Transverse colon (tissue), 4 donors: Measurements from ENCODE around the gene TRIP6. TPM values are rescaled to one million over a fixed set of nuclear protein-coding genes. Genes with fewer than 3 reads are reported as not detected.

Experiments used
- DNase-seq: peaks from one replicate; pipeline ENCODE4 v3.0.0-alpha.2; 2019
- H3K27ac ChIP-seq, 4 donors: fragments of 200-600 bp; sonication (generic); 2 replicates each; pipeline ENCODE4 v1.5.1; 2016 to 2018; ENCODE audit warnings: inconsistent platforms in 4 of 4
- H3K27me3 ChIP-seq: fragments of 200-600 bp; sonication (generic); 2 replicates; pipeline ENCODE4 v1.5.1; 2017; ENCODE audit warnings: inconsistent platforms
- H3K36me3 ChIP-seq, 4 donors: fragments of 200-600 bp; sonication (generic); 2 replicates each; pipeline ENCODE4 v1.5.1; 2017 to 2019; ENCODE audit warnings: inconsistent platforms in 4 of 4
- H3K4me1 ChIP-seq, 4 donors: fragments of 200-600 bp; sonication (generic); 2 replicates each; pipeline ENCODE4 v1.5.1; 2017 to 2020; ENCODE audit warnings: inconsistent platforms in 4 of 4
- H3K4me3 ChIP-seq, 4 donors: fragments of 200-600 bp; sonication (generic); 1 replicate in 1 of 4; 2 replicates in 3 of 4; pipeline versions ENCODE4 v1.5.1 to v1.6.1; 2017 to 2019; ENCODE audit warnings: inconsistent platforms in 4 of 4
- H3K9me3 ChIP-seq, 2 donors: fragments of 200-600 bp; sonication (generic); 2 replicates each; pipeline ENCODE4 v1.5.1; 2017 to 2019; ENCODE audit warnings: inconsistent platforms in 2 of 2
- CTCF ChIP-seq, 5 experiments: fragments of 200-600 bp in 3 of 5; fragments of 450-650 bp in 2 of 5; sonication (generic) in 3 of 5; IDR thresholded peaks; 1 replicate in 2 of 5; 2 replicates in 3 of 5; pipeline ENCODE4 v1.5.1; 2016 to 2017; ENCODE audit warnings: antibody characterized with exemption in 5 of 5, inconsistent platforms in 3 of 5, mild to moderate bottlenecking in 2 of 5, moderate library complexity in 1 of 5
- EP300 ChIP-seq: sonication (generic); formaldehyde crosslinking; IDR thresholded peaks from one replicate; pipeline ENCODE4 v1.6.1; 2017; ENCODE audit warnings: antibody characterized with exemption, low read depth
- POLR2A ChIP-seq: fragments of 450-650 bp; IDR thresholded peaks from one replicate; pipeline ENCODE4 v1.6.1; 2016; ENCODE audit warnings: antibody characterized with exemption, mild to moderate bottlenecking, moderate library complexity
- POLR2AphosphoS5 ChIP-seq, 3 donors: sonication (generic); formaldehyde crosslinking; IDR thresholded peaks; one replicate each; pipeline ENCODE4 v1.6.1; 2016; ENCODE audit warnings: antibody characterized with exemption in 3 of 3
- WGBS, 2 donors: methylation state at CpG; one replicate each; pipeline ENCODE4 v1.1.5; 2018; ENCODE audit warnings: low coverage in 1 of 2; 5-methylcytosine and 5-hydroxymethylcytosine counted together
- in situ Hi-C, 4 donors: fragments of 200-750 bp; cut with MboI; loops; one replicate each; pipeline versions ENCODE4 v1.15.0 to v1.15.1; 2017; ENCODE audit warnings: low sequenced_read_pairs in 3 of 4, low pct_ligation_motif_present in 1 of 4, low pct_unique_long_range_greater_than_20kb in 1 of 4
- intact Hi-C: fragments of 100-400 bp; cut with DNase I; formaldehyde crosslinking; loops from one replicate; pipeline ENCODE4 v1.15.1; 2023; ENCODE audit warnings: low total_unique reads
- total RNA-seq, 4 donors: library from RNA; depleted of rRNA; stranded (reverse); fragments of >200 nt; gene quantifications; one replicate each; pipeline ENCODE4 v1.1.0, GENCODE V29; 2016

TRIP6 gene
- total RNA-seq, 4 donors from 2014 or later: 10.9 to 24.3 (median 21.2) TPM

DNA sequence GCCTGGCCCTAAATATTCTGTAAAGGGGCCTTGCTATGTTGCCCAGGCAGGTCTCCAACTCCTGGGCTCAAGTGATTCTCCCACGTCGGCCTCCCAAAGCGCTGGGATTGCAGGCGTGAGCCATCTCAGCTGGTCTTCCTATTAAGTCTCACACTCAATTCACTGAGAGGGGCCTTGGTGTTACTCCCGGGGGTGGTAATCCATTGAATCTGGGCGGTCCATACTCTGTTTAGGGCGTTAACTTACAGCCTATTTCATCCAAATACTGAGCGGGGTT, 7.1 kb downstream of the TRIP6 start:
- no peak for TF ChIP-seq EP300
- no peak for TF ChIP-seq POLR2AphosphoS5 (IDR thresholded peaks at IDR 0.05)
- TF ChIP-seq CTCF (IDR thresholded peaks at IDR 0.05): no peak
- TF ChIP-seq POLR2A: no peak
- H3K27me3 ChIP-seq: no peaks in the 10 kb centered on the region
- H3K4me3 ChIP-seq: peak overlapping the region; percentile 47 to 91 (median 87)
- peaks cover 11 to 45% (median 24%) of the 10 kb centered on the region in 4 donors for H3K4me1 ChIP-seq
- H3K27ac ChIP-seq: peak overlapping the region; percentile 93 to 96 (median 95)
- H3K9me3 ChIP-seq: no peaks in the 10 kb centered on the region
- H3K36me3 ChIP-seq: peaks cover 0 to 4% (median 0%) of the 10 kb centered on the region in 4 donors
- DNase-seq: no peak
- intact Hi-C loops (no loop called here), in situ Hi-C loops (loop anchor here in 1 of 4 donors (25.0 kb wide), 1 partner anchor 162 kb away; the partner anchor contains the start of genes EPO and POP7)
- 67% methylated on average over 8 of the region's 8 CpGs; no CpG with 5 or more reads in 1 of the 2 donors for WGBS, 2 donors

- TF ChIP-seq EP300 (no peak), POLR2A (peak; percentile 98), CTCF (IDR thresholded peaks at IDR 0.05) (peak; percentile 55 to 93 (median 57)), POLR2AphosphoS5 (IDR thresholded peaks at IDR 0.05) (peak; percentile 96 to 99 (median 99))
- no peaks in the 10 kb centered on the region for H3K27me3 ChIP-seq
- 0 to 7% methylated on average over 5 to 69 of the region's 79 CpGs for WGBS, 2 donors
- H3K36me3 ChIP-seq: peaks cover 0 to 4% (median 0%) of the 10 kb centered on the region in 4 donors
- H3K4me3 ChIP-seq: peak within 1 kb of the TSS; percentile 79 to 91 (median 87)
- in situ Hi-C loops (loop anchor here in 1 of 4 donors (25.0 kb wide), 1 partner anchor 162 kb away; the partner anchor contains the start of genes EPO and POP7), intact Hi-C loops (no loop called here)
- H3K9me3 ChIP-seq: no peaks in the 10 kb centered on the region
- H3K27ac ChIP-seq: peak within 1 kb of the TSS; percentile 93 to 96 (median 95)
- H3K4me1 ChIP-seq: peaks cover 11 to 48% (median 24%) of the 10 kb centered on the region in 4 donors
- DNase-seq: peak; percentile 99
These were observed 7.6 kb downstream of the TRIP6 start, which contains the start of gene SRRT for GRCh38 chr7:100874577-100875355. Gene SRRT (plus strand): TSS chr7:100875103. CDS start chr7:100875591, 488 bp downstream.

GRCh38 chr7:100875356-100875751, 8.2 kb downstream of the TRIP6 start:
- Histone ChIP-seq H3K4me1 (peaks cover 11 to 48% (median 24%) of the 10 kb centered on the region in 4 donors), H3K4me3 (peak overlapping the region; percentile 79 to 91 (median 87)), H3K36me3 (peaks cover 0 to 4% (median 0%) of the 10 kb centered on the region in 4 donors), H3K9me3 (no peaks in the 10 kb centered on the region), H3K27ac (peak overlapping the region; percentile 93 to 96 (median 95)), H3K27me3 (no peaks in the 10 kb centered on the region)
- intact Hi-C loops (no loop called here), in situ Hi-C loops (no loop called here)
- TF ChIP-seq EP300 (no peak), POLR2AphosphoS5 (IDR thresholded peaks at IDR 0.05) (no peak), POLR2A (no peak), CTCF (IDR thresholded peaks at IDR 0.05) (no peak)
- DNase-seq: no peak
- 0% methylated on average over 7 to 39 of the region's 39 CpGs for WGBS, 2 donors

GRCh38 chr7:100878013-100878412, 10.8 kb downstream of the TRIP6 start:
- peaks cover 0 to 25% (median 9%) of the 10 kb centered on the region in 4 donors for H3K36me3 ChIP-seq
- no peaks in the 10 kb centered on the region for H3K9me3 ChIP-seq
- H3K4me3 ChIP-seq: no peak overlapping the region
- no peaks in the 10 kb centered on the region for H3K27me3 ChIP-seq
- no peak for TF ChIP-seq POLR2AphosphoS5 (IDR thresholded peaks at IDR 0.05)
- TF ChIP-seq CTCF (IDR thresholded peaks at IDR 0.05): no peak
- no peak for TF ChIP-seq EP300
- no peak for TF ChIP-seq POLR2A
- no peak overlapping the region for H3K27ac ChIP-seq
- intact Hi-C loops (no loop called here), in situ Hi-C loops (no loop called here)
- WGBS, 2 donors: 79 to 80% methylated on average over 5 to 7 of the region's 7 CpGs
- peaks cover 11 to 48% (median 24%) of the 10 kb centered on the region in 4 donors for H3K4me1 ChIP-seq
- no peak for DNase-seq
